A673 (cell line): ENCODE measurements around the gene RMRP. TPM values are rescaled to one million over a fixed set of nuclear protein-coding genes. Genes with fewer than 3 reads are reported as not detected.

Experiments
- BruUV-seq: library from RNA; stranded (reverse); fragments of 400-500 nt; replicated peaks from 2 replicates; lab custom pipeline; 2021; lab: Mats Ljungman, UMichigan
- CTCF ChIA-PET: fragments of 300-600 bp; sonication (Branson Sonifier 250); formaldehyde crosslinking; loops from one replicate; lab custom pipeline; 2022; ENCODE audit warnings: antibody characterized with exemption; lab: Charles Lee
- POLR2A ChIA-PET: fragments of 300-600 bp; sonication (Branson Sonifier 250); formaldehyde crosslinking; loops from one replicate; lab custom pipeline; 2022; ENCODE audit warnings: antibody characterized with exemption; ENCODE audit not compliant: low non-redundant PET; lab: Charles Lee
- DNase-seq: peaks from one replicate; pipeline ENCODE4 v3.0.0-alpha.2; 2015; ENCODE audit warnings: low spot score
- H3K27ac ChIP-seq: fragments of 200-600 bp; sonication (generic); 2 replicates; pipeline ENCODE4 v1.5.1; 2016; ENCODE audit warnings: mixed run types, low read depth, mild to moderate bottlenecking, mixed read lengths, antibody characterized with exemption, low read length; ENCODE audit not compliant: poor library complexity, severe bottlenecking
- H3K27me3 ChIP-seq: fragments of 200-600 bp; sonication (generic); replicated peaks from 2 replicates; pipeline ENCODE4 v1.6.1; 2017; ENCODE audit warnings: mixed run types, low read depth, mild to moderate bottlenecking, mixed read lengths, antibody characterized with exemption, low read length; ENCODE audit not compliant: insufficient read depth, poor library complexity
- H3K36me3 ChIP-seq: fragments of 200-600 bp; sonication (generic); 2 replicates; pipeline ENCODE4 v1.6.1; 2016; ENCODE audit warnings: mixed run types, mild to moderate bottlenecking, mixed read lengths, antibody characterized with exemption, low read length; ENCODE audit not compliant: insufficient read depth, poor library complexity, severe bottlenecking
- H3K4me1 ChIP-seq: fragments of 200-600 bp; sonication (generic); 2 replicates; pipeline ENCODE4 v1.6.1; 2017; ENCODE audit warnings: mixed run types, mild to moderate bottlenecking, mixed read lengths, antibody characterized with exemption, low read length; ENCODE audit not compliant: insufficient read depth, poor library complexity, severe bottlenecking
- H3K4me3 ChIP-seq: fragments of 200-600 bp; sonication (generic); 2 replicates; pipeline ENCODE4 v1.5.1; 2016; ENCODE audit warnings: low read depth, mixed run types, mild to moderate bottlenecking, mixed read lengths, low read length; ENCODE audit not compliant: poor library complexity, severe bottlenecking
- H3K9me3 ChIP-seq: fragments of 200-600 bp; sonication (generic); 2 replicates; pipeline ENCODE4 v1.6.1; 2016; ENCODE audit warnings: mixed run types, low read depth, mild to moderate bottlenecking, mixed read lengths, antibody characterized with exemption, low read length; ENCODE audit not compliant: poor library complexity, severe bottlenecking
- EZH2 ChIP-seq: fragments of 200-600 bp; sonication (generic); IDR thresholded peaks from 2 replicates; pipeline ENCODE4 v1.6.1; 2017; ENCODE audit warnings: borderline replicate concordance, low read depth, mild to moderate bottlenecking, mixed read lengths, antibody characterized with exemption, low read length; ENCODE audit not compliant: poor library complexity, severe bottlenecking
- intact Hi-C: fragments of 100-400 bp; cut with micrococcal nuclease; formaldehyde crosslinking; loops from one replicate; pipeline ENCODE4 v1.10.0; 2022; ENCODE audit not compliant: unreplicated experiment
- total RNA-seq: library from RNA; stranded (reverse); gene quantifications from 2 replicates; pipeline ENCODE4 v1.2.3, GENCODE V29; 2021
- TF ChIP-seq, protein P1 (sequence below): fragments of 300-800, 200-600 bp; sonication (generic); conservative IDR thresholded peaks from 2 replicates; pipeline ENCODE4 v1.5.1; 2017; ENCODE audit warnings: low read depth, mild to moderate bottlenecking, antibody characterized with exemption, low read length, moderate library complexity, mixed read lengths

Gene RMRP
- total RNA-seq, 1 experiment from 2014 or later = 13,531 TPM

DNA sequence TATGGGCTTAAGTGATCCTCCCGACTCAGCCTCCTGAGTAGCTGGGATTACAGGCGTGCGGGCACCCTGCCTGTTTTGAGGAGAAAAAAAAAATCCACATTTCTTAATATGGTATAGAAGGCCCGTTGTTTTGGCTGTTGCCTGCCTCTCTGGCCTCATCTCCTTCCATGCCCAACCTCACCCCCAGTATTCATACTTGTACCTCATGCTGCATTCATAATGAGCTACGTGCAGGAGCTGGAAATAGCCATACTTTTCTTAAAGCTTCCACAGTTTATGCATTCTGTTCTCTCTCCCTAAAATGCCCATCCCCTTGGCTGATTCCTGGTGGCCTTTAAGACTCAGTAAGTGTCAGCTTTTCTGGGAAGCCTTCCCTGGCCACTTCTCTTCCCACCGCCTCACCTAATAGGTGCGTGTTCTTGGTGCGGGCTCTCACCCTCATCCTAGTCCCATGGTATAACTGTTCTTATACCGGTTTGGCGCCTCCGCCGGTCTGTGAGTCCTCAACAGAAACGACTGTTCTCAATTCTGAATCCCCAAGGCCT, 34.0 kb upstream of the RMRP start:
- H3K36me3 ChIP-seq = peaks cover 4% of the 10 kb centered on the region
- CTCF ChIA-PET = interaction anchor here (0.6 to 0.7 kb wide), 2 partner anchors 57 to 88 kb away, joined by 3 to 4 read pairs; partner anchors contain the start of genes GBA2 and RGP1
- H3K27me3 ChIP-seq = no peaks in the 10 kb centered on the region
- no TSS peak for BruUV-seq
- no peak for DNase-seq
- TF ChIP-seq EZH2 = no peak
- TF ChIP-seq, protein P1, sequence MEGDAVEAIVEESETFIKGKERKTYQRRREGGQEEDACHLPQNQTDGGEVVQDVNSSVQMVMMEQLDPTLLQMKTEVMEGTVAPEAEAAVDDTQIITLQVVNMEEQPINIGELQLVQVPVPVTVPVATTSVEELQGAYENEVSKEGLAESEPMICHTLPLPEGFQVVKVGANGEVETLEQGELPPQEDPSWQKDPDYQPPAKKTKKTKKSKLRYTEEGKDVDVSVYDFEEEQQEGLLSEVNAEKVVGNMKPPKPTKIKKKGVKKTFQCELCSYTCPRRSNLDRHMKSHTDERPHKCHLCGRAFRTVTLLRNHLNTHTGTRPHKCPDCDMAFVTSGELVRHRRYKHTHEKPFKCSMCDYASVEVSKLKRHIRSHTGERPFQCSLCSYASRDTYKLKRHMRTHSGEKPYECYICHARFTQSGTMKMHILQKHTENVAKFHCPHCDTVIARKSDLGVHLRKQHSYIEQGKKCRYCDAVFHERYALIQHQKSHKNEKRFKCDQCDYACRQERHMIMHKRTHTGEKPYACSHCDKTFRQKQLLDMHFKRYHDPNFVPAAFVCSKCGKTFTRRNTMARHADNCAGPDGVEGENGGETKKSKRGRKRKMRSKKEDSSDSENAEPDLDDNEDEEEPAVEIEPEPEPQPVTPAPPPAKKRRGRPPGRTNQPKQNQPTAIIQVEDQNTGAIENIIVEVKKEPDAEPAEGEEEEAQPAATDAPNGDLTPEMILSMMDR = no peak
- peaks cover 25% of the 10 kb centered on the region for H3K4me1 ChIP-seq
- H3K27ac ChIP-seq = peak overlapping the region; percentile 92
- intact Hi-C loops = no loop called here
- POLR2A ChIA-PET = interaction anchor here (0.6 kb wide), 1 partner anchor 68 kb away, joined by 7 read pairs; no protein-coding TSS in a partner anchor
- no peaks in the 10 kb centered on the region for H3K9me3 ChIP-seq
- no peak overlapping the region for H3K4me3 ChIP-seq

DNA sequence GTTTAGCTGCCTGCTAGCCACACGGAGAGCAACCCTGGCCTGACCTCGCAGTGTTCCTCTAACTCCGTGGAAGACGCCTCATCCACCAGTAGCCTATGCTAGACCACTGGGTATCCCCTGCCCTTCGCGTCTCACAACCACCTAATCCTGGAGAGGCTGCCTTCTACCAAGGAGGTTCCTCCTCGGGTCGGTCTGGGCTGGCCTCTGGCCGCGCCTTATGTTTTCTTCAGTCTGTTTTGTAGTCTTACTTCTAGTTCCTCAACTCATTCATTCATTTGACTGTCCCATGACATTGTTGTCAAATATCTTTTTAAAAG, 33.5 kb upstream of the RMRP start:
- no peak for DNase-seq
- peak overlapping the region; percentile 77 for H3K4me3 ChIP-seq
- BruUV-seq = no TSS peak
- H3K27me3 ChIP-seq = no peaks in the 10 kb centered on the region
- no peaks in the 10 kb centered on the region for H3K9me3 ChIP-seq
- no peak for TF ChIP-seq EZH2
- TF ChIP-seq, protein P1 = no peak
- POLR2A ChIA-PET = interaction anchor here (0.5 to 0.8 kb wide), 4 partner anchors 78 to 952 kb away, joined by 3 to 7 read pairs (median 4); no protein-coding TSS in a partner anchor
- peaks cover 4% of the 10 kb centered on the region for H3K36me3 ChIP-seq
- peak overlapping the region; percentile 92 for H3K27ac ChIP-seq
- intact Hi-C loops = no loop called here
- peaks cover 25% of the 10 kb centered on the region for H3K4me1 ChIP-seq
- CTCF ChIA-PET = interaction anchor here (0.7 kb wide), 1 partner anchor 88 kb away, joined by 4 read pairs; no protein-coding TSS in a partner anchor

DNA sequence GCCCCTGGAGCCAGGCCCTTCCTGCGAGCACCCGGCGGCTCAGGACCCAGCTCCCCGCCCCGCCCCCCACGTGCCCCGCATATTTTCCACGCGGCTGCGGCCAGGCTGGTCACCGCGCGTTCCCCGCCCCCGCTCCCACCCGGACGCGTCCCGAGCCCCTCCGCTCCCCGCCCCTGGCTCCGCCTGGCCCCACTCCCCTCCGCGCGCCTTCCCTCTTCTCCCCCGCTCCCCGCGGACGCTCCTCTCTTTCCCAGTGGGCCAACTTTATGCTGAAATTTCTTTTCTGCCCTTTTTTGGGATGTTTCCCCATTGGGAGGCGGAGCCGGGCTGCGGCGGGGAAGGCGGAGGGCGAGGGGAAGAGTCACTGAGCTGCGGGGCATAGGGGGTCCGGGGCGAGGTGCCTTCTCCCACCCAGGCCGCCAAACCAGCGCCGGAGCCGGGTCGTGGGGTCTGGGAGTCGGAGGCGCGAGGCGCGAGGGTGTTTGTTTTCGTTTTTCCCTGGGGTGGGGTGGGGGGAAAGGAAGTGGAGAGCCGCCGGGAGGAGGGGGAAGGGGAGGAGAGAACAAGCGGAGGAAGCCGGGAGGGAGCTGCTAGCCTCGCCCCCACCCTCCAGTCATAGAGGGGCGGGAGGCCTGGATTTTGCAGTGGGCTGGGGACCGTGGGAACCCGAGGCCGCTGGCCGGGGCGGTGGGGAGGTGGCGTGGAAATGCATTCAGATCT, 33.0 kb upstream of the RMRP start:
- DNase-seq = peak; percentile 71
- ChIA-PET POLR2A (interaction anchor here (0.5 to 0.8 kb wide), 5 partner anchors 15 to 952 kb away, joined by 3 to 7 read pairs (median 4); no protein-coding TSS in a partner anchor), CTCF (interaction anchor here (0.7 kb wide), 1 partner anchor 30 kb away, joined by 5 read pairs; no protein-coding TSS in a partner anchor)
- no TSS peak for BruUV-seq
- no peaks in the 10 kb centered on the region for H3K9me3 ChIP-seq
- H3K27ac ChIP-seq = peak overlapping the region; percentile 92
- no peaks in the 10 kb centered on the region for H3K27me3 ChIP-seq
- H3K36me3 ChIP-seq = peaks cover 2% of the 10 kb centered on the region
- H3K4me3 ChIP-seq = peak overlapping the region; percentile 77
- peaks cover 25% of the 10 kb centered on the region for H3K4me1 ChIP-seq
- TF ChIP-seq, protein P1 = no peak
- no peak for TF ChIP-seq EZH2
- intact Hi-C loops = no loop called here
